ENCODE results near the gene MXD3.

The MXD3 gene

GRCh38 chr5:177346820-177347219 is 35.1 kb upstream of the MXD3 start (continued):
- TF ChIP-seq ZNF639 (tag by site-specific recombination; IDR thresholded peaks at IDR 0.05) (no peak), ZNF223 (tag by site-specific recombination; IDR thresholded peaks at IDR 0.05) (no peak), ZBTB10 (tag by site-specific recombination; IDR thresholded peaks at IDR 0.05) (no peak), ZNF184 (tag by site-specific recombination; IDR thresholded peaks at IDR 0.05) (no peak), ZNF521 (tag by site-specific recombination; IDR thresholded peaks at IDR 0.05) (no peak), ZSCAN30 (tag by site-specific recombination; IDR thresholded peaks at IDR 0.05) (no peak), ZNF510 (tag by site-specific recombination; IDR thresholded peaks at IDR 0.05; ENCODE audit: insufficient replicate concordance) (no peak), ZNF48 (tag by site-specific recombination; IDR thresholded peaks at IDR 0.05) (no peak), KLF10 (tag by site-specific recombination; IDR thresholded peaks at IDR 0.05) (no peak)

- POLR2A ChIA-PET = no interaction called here
Observed at GRCh38 chr5:177344891-177345290, 33.2 kb upstream of the MXD3 start.

GRCh38 chr5:177343777-177344176 is 32.1 kb upstream of the MXD3 start:
- POLR2A ChIA-PET = interaction anchor here (0.7 kb wide), 1 partner anchor 35 kb away, joined by 8 read pairs; no protein-coding TSS in a partner anchor

More at GRCh38 chr5:177344891-177345290, 33.2 kb upstream of the MXD3 start:
- no peak overlapping the region for H3K27ac ChIP-seq (ENCODE audit: extremely low read depth, low read depth, low read length)
- CTCF ChIA-PET = interaction anchor here (0.6 kb wide), 1 partner anchor 58 kb away, joined by 4 read pairs; no protein-coding TSS in a partner anchor
- H3K9me3 ChIP-seq (ENCODE audit: control insufficient read depth, insufficient read depth, low read depth, low read length) = no peaks in the 10 kb centered on the region
- no peak for TF ChIP-seq ZNF529 (tag by site-specific recombination; IDR thresholded peaks at IDR 0.05; ENCODE audit: insufficient replicate concordance)
- TF ChIP-seq ZNF16 (tag by site-specific recombination; IDR thresholded peaks at IDR 0.05; ENCODE audit: low read depth) = no peak
- TF ChIP-seq ZNF362 (tag by site-specific recombination; IDR thresholded peaks at IDR 0.05) = peak; percentile 89
- no peak for TF ChIP-seq ZNF423 (tag by site-specific recombination; IDR thresholded peaks at IDR 0.05)
- no peak for TF ChIP-seq ZNF792 (tag by site-specific recombination; IDR thresholded peaks at IDR 0.05)
- TF ChIP-seq ZSCAN18 (tag by site-specific recombination; IDR thresholded peaks at IDR 0.05) = no peak
- no peak for TF ChIP-seq ZSCAN23 (tag by site-specific recombination; IDR thresholded peaks at IDR 0.05)
- no peak for TF ChIP-seq IKZF3 (tag by site-specific recombination; IDR thresholded peaks at IDR 0.05)
- H3K4me3 ChIP-seq (ENCODE audit: low read depth, low read length) = no peak overlapping the region
- peaks cover 12% of the 10 kb centered on the region; the same call in 1 of the 2 replicates for H3K4me1 ChIP-seq (ENCODE audit: control insufficient read depth, insufficient read depth, low read length)
- H3K36me3 ChIP-seq (ENCODE audit: control insufficient read depth in 2 of 2, insufficient read depth in 1 of 2, low read length in 2 of 2) = peaks cover 34 to 37% of the 10 kb centered on the region in 2 experiments

More at GRCh38 chr5:177343777-177344176, 32.1 kb upstream of the MXD3 start:
- no peak for TF ChIP-seq ZNF48 (tag by site-specific recombination; IDR thresholded peaks at IDR 0.05)
- TF ChIP-seq ZNF280D (tag by site-specific recombination; IDR thresholded peaks at IDR 0.05) = no peak
- TF ChIP-seq ZNF843 (tag by site-specific recombination; IDR thresholded peaks at IDR 0.05) = no peak
- TF ChIP-seq ZNF121 (tag by site-specific recombination; IDR thresholded peaks at IDR 0.05) = peak; percentile 98
- Histone ChIP-seq H3K9me3 (ENCODE audit: control insufficient read depth, insufficient read depth, low read depth, low read length) (no peaks in the 10 kb centered on the region), H3K27ac (ENCODE audit: extremely low read depth, low read depth, low read length) (no peak overlapping the region), H3K36me3 (ENCODE audit: control insufficient read depth in 2 of 2, insufficient read depth in 1 of 2, low read length in 2 of 2) (peaks cover 37 to 41% of the 10 kb centered on the region in 2 experiments), H3K4me1 (ENCODE audit: control insufficient read depth, insufficient read depth, low read length) (peaks cover 2% of the 10 kb centered on the region; the same call in 1 of the 2 replicates), H3K4me3 (ENCODE audit: low read depth, low read length) (no peak overlapping the region)
- CTCF ChIA-PET = interaction anchor here (0.7 kb wide), 1 partner anchor 46 kb away, joined by 3 read pairs; no protein-coding TSS in a partner anchor
